Muscle of leg (tissue), 11 donors: ENCODE measurements around the gene PAIP1. TPM values are rescaled to one million over a fixed set of nuclear protein-coding genes. Genes with fewer than 3 reads are reported as not detected.
"Not testable (repeated sequence)": the region's sequence is repeated elsewhere in the genome, so short reads cannot be mapped to it uniquely, and the experiment has no call there.

Experiments
- DNase-seq: peaks from one replicate; pipeline ENCODE4 v3.0.0; 2013
- H3K27ac ChIP-seq: one replicate; pipeline ENCODE4 v1.5.1; 2013; ENCODE audit warnings: mild to moderate bottlenecking, low read length, control low read depth
- H3K27me3 ChIP-seq: one replicate; pipeline ENCODE4 v1.6.1; 2013; ENCODE audit warnings: low read length; ENCODE audit not compliant: control insufficient read depth, insufficient read depth
- H3K36me3 ChIP-seq: one replicate; pipeline ENCODE4 v1.6.1; 2013; ENCODE audit warnings: low read length; ENCODE audit not compliant: control insufficient read depth, insufficient read depth
- H3K4me1 ChIP-seq: one replicate; pipeline ENCODE4 v1.6.1; 2013; ENCODE audit warnings: low read length; ENCODE audit not compliant: control insufficient read depth, insufficient read depth
- H3K4me3 ChIP-seq: one replicate; pipeline ENCODE4 v1.5.1; 2013; ENCODE audit warnings: low read length, control low read depth
- H3K9me3 ChIP-seq: replicated peaks from 2 replicates; pipeline ENCODE4 v1.6.1; 2013; ENCODE audit warnings: low read depth, low read length; ENCODE audit not compliant: control insufficient read depth
- WGBS: methylation state at CpG from one replicate; pipeline ENCODE4 v1.1.5; 2013; ENCODE audit warnings: missing lambda C conversion rate; ENCODE audit not compliant: insufficient coverage; 5-methylcytosine and 5-hydroxymethylcytosine counted together
- polyA plus RNA-seq, 8 donors: library from polyadenylated mRNA; unstranded; fragments of 120-200 nt; gene quantifications; one replicate each; pipeline versions ENCODE4 v1.2.1 to v1.2.3, GENCODE V29; 2013; ENCODE audit warnings: inconsistent platforms in 1 of 8, low replicate concordance in 1 of 8; ENCODE audit not compliant: insufficient read length in 8 of 8, insufficient read depth in 1 of 8
- total RNA-seq: library from RNA; stranded (reverse); fragments of 120-200 nt; gene quantifications from one replicate; pipeline ENCODE4 v1.2.4, GENCODE V29; 2013

PAIP1 gene
- total and polyA plus RNA-seq, 9 donors = 81.6 to 108 (median 92.4) TPM

DNA sequence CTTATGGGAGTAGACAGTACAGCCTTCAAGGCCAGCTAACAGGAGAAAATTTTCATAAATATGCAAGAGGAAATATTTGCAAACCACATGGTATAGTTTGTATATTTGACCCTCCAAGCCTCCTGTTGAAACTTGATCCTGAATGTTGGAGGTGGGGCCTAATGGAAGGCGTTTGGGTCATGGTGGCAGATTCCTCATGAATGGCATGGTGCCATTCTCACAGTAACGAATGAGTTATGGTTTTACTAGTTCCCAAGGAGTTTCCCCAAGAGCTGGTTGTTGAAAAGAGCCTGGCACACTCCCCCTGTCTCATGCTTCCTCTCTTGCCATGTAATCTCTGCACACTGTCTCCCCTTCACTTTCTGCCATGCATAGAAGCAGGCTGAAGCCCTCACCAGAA is 3.3 kb upstream of the PAIP1 start:
- WGBS = 31% methylated on average over 2 of the region's 2 CpGs
- H3K27ac ChIP-seq = no peak overlapping the region
- no peak overlapping the region for H3K4me3 ChIP-seq
- H3K4me1 ChIP-seq = peaks cover 3% of the 10 kb centered on the region
- no peak for DNase-seq
- H3K36me3 ChIP-seq = no peaks in the 10 kb centered on the region
- no peaks in the 10 kb centered on the region for H3K9me3 ChIP-seq
- H3K27me3 ChIP-seq = peaks cover 2% of the 10 kb centered on the region

DNA sequence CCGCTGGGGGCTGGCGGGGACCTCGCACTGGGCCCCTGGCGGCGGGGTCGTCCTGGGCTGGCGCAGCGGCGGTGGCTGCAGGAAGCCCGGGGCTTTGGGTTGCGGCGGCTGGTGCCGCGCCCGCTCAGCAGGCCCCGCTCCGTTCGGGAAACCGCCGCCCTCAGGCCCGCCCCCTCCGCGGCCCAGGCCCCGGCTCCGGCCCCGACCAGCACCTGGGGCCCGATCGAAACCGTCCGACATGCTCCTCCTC is 345 bp downstream of the PAIP1 start:
- H3K4me1 ChIP-seq, H3K27me3 ChIP-seq, H3K9me3 ChIP-seq, H3K36me3 ChIP-seq, DNase-seq: not testable (repeated sequence)
- 0% methylated on average over 15 of the region's 30 CpGs for WGBS
- Histone ChIP-seq H3K27ac (peak overlapping the region; percentile 85), H3K4me3 (peak overlapping the region; percentile 82)

DNA sequence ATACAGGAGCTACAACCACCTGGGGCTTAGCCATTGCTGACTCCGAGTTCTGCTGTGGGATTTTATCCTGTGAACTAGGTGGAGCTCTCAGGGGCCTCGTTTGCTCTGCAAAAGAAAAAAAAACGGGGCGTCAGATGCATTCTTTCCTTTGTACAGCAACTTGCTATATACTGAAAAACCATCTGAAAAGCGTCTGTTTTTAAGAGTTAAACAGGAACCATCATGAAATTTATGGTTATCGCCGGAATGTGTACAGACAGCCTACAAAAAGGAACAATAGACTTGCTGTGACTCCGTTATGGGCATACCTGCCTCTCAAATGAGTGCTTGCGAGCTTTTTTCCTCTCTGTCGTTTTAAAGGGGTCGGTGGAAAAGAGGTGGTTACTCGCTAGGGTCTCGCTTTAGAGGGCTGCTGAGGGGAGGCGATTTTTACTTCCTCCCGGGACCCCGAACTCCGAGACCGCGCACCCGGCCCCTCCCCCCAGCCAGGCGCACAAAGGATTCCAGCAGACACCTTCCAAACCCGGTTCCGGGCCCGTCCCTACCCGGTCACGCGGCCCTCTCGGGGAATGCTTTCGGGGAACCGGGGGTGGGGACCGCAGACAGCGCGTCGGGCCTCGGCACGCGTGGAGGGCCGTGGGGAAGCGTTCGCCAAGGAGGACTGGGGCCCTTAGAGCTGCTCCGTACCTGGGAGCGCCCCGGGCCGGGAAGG is 826 bp downstream of the PAIP1 start:
- H3K27me3 ChIP-seq = peaks cover 2% of the 10 kb centered on the region
- H3K27ac ChIP-seq = peak overlapping the region; percentile 80
- H3K4me1 ChIP-seq = peaks cover 3% of the 10 kb centered on the region
- H3K9me3 ChIP-seq = no peaks in the 10 kb centered on the region
- peaks cover 7% of the 10 kb centered on the region for H3K36me3 ChIP-seq
- WGBS = under 1% methylated on average over 33 of the region's 44 CpGs
- DNase-seq = peak; percentile 60
- H3K4me3 ChIP-seq = peak overlapping the region; percentile 82

DNA sequence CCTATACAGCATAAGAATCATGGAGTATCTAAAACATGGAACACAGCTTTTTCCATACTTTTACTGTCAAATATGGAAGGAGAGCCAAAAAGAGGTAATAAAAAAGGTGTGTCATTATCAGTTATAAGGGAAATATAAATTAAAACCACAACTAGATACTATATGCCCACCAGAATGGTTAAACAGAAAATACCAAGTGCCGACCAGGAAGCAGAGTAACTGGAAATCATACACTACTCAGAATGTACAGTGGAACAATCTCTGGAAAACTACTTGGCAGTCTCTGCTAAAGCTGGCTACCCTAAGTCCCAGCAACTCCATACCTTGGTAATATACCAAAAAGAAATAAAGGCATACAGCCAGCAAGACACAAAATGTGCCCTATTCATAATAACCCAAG is 2.4 kb downstream of the PAIP1 start:
- Histone ChIP-seq H3K27ac (no peak overlapping the region), H3K27me3 (no peaks in the 10 kb centered on the region), H3K4me3 (no peak overlapping the region), H3K36me3 (peaks cover 12% of the 10 kb centered on the region), H3K4me1 (peaks cover 3% of the 10 kb centered on the region), H3K9me3 (no peaks in the 10 kb centered on the region)
- no peak for DNase-seq
- no CpG with 5 or more reads among the region's 1 CpG for WGBS

DNA sequence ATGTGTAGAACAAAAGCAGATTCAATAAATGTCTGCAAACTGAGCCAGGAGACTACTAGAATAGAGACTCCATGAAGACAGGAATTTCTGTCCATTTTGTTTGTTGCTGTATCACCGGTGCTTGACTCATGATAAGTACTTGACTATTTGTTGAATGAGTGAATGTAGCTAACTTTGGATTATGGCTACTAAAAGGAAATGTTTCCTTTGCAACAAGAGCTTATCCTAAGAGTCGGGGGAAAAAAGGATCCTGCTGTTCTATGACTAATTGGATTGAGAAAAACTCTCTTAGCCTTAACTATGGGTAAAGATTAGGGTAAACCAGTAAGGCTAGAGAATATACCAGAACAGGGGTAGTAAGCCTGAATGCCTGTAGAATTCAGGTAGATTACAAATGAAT is 3.5 kb downstream of the PAIP1 start:
- Histone ChIP-seq H3K4me3 (no peak overlapping the region), H3K9me3 (no peaks in the 10 kb centered on the region), H3K4me1 (peaks cover 3% of the 10 kb centered on the region), H3K36me3 (peaks cover 13% of the 10 kb centered on the region), H3K27me3 (no peaks in the 10 kb centered on the region), H3K27ac (no peak overlapping the region)
- WGBS = 100% methylated on average over 1 of the region's 2 CpGs
- DNase-seq = no peak

- Histone ChIP-seq H3K36me3 (peaks cover 21% of the 10 kb centered on the region), H3K4me1 (no peaks in the 10 kb centered on the region), H3K4me3 (no peak overlapping the region), H3K27me3 (no peaks in the 10 kb centered on the region), H3K9me3 (no peaks in the 10 kb centered on the region), H3K27ac (no peak overlapping the region)
- WGBS = no CpG with 5 or more reads among the region's 2 CpGs
- DNase-seq = no peak
Observed at GRCh38 chr5:43551731-43552130, 5.1 kb downstream of the PAIP1 start.

DNA sequence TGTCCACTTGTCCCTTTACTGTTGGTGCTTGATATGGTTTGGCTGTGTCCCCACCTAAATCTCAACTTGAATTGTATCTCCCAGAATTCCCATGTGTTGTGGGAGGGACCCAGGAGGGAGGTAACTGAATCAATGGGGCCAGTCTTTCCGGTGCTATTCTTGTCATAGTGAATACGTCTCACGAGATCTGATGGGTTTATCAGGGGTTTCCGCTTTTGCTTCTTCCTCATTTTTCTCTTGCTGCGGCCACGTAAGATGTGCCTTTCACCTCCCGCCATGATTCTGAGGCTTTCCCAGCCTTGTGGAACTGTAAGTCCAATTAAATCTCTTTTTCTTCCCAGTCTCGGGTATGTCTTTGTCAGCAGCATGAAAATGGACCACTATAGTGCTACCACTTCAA is 7.6 kb downstream of the PAIP1 start:
- not testable (repeated sequence) for H3K4me1 ChIP-seq, DNase-seq, H3K27me3 ChIP-seq, H3K27ac ChIP-seq, H3K9me3 ChIP-seq, H3K4me3 ChIP-seq
- WGBS = 96% methylated on average over 7 of the region's 8 CpGs
- H3K36me3 ChIP-seq = peaks cover 37% of the 10 kb centered on the region

DNA sequence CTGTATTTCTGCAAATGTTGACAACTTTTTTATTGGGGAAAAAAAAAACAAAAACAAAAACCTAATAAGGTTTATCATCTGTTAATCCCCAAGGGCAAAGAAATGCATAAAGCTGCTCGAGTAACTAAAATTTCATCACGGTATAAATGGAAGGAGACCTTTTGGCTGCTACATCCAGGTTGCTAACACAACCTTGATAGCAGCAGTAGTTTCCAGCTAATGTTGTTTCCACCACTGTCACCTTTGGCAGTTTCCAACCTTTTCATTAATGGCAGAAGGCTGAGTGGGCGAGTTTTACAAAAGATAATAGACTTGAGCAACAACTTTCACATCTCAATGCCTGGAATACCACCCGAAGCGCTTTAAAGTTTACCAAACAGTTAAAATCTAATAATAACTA is 8.5 kb downstream of the PAIP1 start:
- Histone ChIP-seq H3K27ac (no peak overlapping the region), H3K27me3 (no peaks in the 10 kb centered on the region), H3K4me3 (no peak overlapping the region), H3K4me1 (no peaks in the 10 kb centered on the region), H3K9me3 (no peaks in the 10 kb centered on the region), H3K36me3 (peaks cover 42% of the 10 kb centered on the region)
- no CpG with 5 or more reads among the region's 5 CpGs for WGBS
- no peak for DNase-seq

DNA sequence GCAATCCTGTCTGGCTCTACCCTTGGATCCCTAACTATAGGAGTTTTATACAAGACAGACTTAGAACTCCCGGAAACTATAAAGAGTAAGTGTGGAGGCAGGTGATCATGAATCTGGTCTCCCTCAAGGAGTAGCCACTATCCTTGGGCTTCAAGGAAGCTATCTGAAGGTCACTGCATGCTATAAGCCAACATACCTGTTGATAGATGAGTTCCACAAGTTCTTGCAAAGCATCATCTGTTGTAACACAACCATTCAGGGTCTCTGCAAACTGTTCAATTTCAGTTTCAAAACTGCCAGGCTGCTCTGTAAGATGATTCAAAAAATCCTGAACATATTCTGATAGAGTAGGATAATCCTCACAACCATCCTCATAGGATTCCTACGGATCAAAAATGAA is 9.3 kb downstream of the PAIP1 start:
- WGBS = no CpG with 5 or more reads among the region's 2 CpGs
- Histone ChIP-seq H3K27ac (no peak overlapping the region), H3K4me1 (no peaks in the 10 kb centered on the region), H3K9me3 (no peaks in the 10 kb centered on the region), H3K36me3 (peaks cover 46% of the 10 kb centered on the region), H3K27me3 (no peaks in the 10 kb centered on the region), H3K4me3 (no peak overlapping the region)
- no peak for DNase-seq

GRCh38 chr5:43543434-43543833 is 13.4 kb downstream of the PAIP1 start:
- Histone ChIP-seq H3K9me3 (no peaks in the 10 kb centered on the region), H3K4me1 (no peaks in the 10 kb centered on the region), H3K27me3 (no peaks in the 10 kb centered on the region), H3K27ac (no peak overlapping the region), H3K36me3 (peaks cover 50% of the 10 kb centered on the region), H3K4me3 (no peak overlapping the region)
- DNase-seq = no peak

- H3K27me3 ChIP-seq = no peaks in the 10 kb centered on the region
- no CpG with 5 or more reads among the region's 6 CpGs for WGBS
- no peaks in the 10 kb centered on the region for H3K4me1 ChIP-seq
- H3K36me3 ChIP-seq = peaks cover 33% of the 10 kb centered on the region
- no peak overlapping the region for H3K4me3 ChIP-seq
- H3K27ac ChIP-seq = no peak overlapping the region
- H3K9me3 ChIP-seq = no peaks in the 10 kb centered on the region
- no peak for DNase-seq
Observed at GRCh38 chr5:43540746-43541145, 16.1 kb downstream of the PAIP1 start.
